Measurements from ENCODE around the gene TUT4.

The TUT4 gene, protein sequence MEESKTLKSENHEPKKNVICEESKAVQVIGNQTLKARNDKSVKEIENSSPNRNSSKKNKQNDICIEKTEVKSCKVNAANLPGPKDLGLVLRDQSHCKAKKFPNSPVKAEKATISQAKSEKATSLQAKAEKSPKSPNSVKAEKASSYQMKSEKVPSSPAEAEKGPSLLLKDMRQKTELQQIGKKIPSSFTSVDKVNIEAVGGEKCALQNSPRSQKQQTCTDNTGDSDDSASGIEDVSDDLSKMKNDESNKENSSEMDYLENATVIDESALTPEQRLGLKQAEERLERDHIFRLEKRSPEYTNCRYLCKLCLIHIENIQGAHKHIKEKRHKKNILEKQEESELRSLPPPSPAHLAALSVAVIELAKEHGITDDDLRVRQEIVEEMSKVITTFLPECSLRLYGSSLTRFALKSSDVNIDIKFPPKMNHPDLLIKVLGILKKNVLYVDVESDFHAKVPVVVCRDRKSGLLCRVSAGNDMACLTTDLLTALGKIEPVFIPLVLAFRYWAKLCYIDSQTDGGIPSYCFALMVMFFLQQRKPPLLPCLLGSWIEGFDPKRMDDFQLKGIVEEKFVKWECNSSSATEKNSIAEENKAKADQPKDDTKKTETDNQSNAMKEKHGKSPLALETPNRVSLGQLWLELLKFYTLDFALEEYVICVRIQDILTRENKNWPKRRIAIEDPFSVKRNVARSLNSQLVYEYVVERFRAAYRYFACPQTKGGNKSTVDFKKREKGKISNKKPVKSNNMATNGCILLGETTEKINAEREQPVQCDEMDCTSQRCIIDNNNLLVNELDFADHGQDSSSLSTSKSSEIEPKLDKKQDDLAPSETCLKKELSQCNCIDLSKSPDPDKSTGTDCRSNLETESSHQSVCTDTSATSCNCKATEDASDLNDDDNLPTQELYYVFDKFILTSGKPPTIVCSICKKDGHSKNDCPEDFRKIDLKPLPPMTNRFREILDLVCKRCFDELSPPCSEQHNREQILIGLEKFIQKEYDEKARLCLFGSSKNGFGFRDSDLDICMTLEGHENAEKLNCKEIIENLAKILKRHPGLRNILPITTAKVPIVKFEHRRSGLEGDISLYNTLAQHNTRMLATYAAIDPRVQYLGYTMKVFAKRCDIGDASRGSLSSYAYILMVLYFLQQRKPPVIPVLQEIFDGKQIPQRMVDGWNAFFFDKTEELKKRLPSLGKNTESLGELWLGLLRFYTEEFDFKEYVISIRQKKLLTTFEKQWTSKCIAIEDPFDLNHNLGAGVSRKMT (N-terminal part only)

DNA sequence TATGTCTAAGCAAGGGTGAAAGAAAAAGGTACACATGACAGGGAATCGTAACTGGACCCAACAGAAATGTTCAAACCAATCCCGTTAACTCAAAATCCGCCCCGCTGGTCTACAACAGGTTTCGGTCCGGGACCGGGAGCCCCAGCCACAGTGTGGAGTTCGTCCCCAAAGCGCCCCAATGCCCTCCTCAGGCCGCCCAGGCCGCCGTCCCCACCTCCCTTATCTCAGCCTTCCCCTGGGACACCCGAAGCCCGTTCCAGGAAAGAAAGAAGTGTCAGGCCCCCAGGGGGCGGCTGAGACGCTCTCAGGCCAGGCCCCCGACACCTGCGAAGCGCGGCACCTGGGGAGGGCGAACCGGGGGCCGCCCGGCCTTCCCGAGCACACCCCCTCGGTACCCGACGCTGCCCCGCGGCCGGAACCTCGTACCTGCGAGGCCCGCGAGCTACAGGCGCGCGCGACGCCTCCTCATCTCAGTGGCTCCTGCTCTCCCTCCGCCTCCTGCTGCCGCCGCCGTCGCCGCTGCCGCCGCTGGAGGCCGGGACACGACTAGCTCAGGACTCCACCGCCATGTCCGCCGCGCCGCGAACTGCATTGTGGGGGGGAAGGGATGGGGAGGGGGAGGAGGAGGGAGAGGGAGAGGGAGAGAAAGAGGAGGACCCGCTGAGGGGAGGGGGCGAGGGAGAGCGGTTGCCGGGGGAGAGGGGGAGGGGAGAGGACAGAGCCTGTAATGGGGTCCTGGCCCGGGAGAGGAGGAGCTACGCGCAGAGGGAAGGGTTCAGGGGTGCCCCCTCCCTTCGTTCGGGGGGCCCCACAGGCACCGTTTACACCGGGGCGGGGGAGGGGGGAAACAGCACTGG, at the start of gene TUT4:
TSS of gene TUT4 (minus strand) at position 588 of the 857 bp plus-strand sequence. CDS start 26,812 bp downstream, outside the sequence.
- TF ChIP-seq, protein P1, sequence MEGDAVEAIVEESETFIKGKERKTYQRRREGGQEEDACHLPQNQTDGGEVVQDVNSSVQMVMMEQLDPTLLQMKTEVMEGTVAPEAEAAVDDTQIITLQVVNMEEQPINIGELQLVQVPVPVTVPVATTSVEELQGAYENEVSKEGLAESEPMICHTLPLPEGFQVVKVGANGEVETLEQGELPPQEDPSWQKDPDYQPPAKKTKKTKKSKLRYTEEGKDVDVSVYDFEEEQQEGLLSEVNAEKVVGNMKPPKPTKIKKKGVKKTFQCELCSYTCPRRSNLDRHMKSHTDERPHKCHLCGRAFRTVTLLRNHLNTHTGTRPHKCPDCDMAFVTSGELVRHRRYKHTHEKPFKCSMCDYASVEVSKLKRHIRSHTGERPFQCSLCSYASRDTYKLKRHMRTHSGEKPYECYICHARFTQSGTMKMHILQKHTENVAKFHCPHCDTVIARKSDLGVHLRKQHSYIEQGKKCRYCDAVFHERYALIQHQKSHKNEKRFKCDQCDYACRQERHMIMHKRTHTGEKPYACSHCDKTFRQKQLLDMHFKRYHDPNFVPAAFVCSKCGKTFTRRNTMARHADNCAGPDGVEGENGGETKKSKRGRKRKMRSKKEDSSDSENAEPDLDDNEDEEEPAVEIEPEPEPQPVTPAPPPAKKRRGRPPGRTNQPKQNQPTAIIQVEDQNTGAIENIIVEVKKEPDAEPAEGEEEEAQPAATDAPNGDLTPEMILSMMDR (IDR thresholded peaks at IDR 0.05; ENCODE audit: borderline replicate concordance, control extremely low read depth, extremely low read depth, insufficient read depth, missing control alignments) = no peak
- in situ Hi-C loops (cut with MboI; ENCODE audit: low sequenced_read_pairs, unreplicated experiment) = no loop called here
- DNase-seq (ENCODE audit: low spot score) = peak; percentile 77

DNA sequence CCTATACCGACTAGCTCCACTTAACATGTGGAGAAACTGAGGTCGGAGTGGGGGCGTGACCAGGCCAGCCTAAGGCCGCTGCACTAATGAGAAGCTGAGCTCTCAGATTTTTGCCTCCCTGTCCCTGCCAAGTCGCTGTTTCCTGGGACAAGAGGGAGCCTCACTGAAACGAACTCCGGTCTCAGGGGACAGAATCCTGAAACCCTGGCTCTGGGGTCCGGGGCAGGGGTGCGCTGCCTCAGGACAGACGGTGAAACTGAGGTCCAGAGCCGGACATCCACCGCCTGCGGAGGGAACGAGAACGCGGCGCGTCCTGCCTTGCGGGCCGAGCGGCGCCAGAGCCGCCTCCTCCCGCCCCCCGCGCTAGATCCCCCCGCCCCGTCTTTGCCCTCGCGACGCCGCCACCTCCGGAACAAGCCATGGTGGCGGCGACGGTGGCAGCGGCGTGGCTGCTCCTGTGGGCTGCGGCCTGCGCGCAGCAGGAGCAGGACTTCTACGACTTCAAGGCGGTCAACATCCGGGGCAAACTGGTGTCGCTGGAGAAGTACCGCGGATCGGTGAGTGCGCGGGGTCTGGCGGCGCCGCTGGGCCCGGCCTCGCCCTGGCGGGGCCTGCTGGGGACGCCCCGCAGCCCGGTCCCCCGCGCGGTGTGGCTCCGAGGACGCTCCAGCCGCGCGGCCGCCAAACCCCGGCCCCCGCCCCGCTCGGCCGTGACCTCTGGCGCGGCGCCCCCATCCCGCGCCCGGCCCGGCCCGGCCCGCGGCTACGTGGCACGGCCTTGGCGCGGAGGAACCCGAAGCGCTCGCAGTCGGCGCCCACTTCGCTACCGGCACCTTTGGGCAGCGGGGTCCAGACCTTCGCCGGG, 49.3 kb upstream of the TUT4 start, which contains the start of gene GPX7:
TSS of gene GPX7 (plus strand) at position 381 of the 865 bp plus-strand sequence. CDS start at position 420, 39 bp downstream.
- peak; percentile 74 for DNase-seq (ENCODE audit: low spot score)
- in situ Hi-C loops (cut with MboI; ENCODE audit: low sequenced_read_pairs, unreplicated experiment) = no loop called here
- TF ChIP-seq, protein P1 (IDR thresholded peaks at IDR 0.05; ENCODE audit: borderline replicate concordance, control extremely low read depth, extremely low read depth, insufficient read depth, missing control alignments) = no peak

DNA sequence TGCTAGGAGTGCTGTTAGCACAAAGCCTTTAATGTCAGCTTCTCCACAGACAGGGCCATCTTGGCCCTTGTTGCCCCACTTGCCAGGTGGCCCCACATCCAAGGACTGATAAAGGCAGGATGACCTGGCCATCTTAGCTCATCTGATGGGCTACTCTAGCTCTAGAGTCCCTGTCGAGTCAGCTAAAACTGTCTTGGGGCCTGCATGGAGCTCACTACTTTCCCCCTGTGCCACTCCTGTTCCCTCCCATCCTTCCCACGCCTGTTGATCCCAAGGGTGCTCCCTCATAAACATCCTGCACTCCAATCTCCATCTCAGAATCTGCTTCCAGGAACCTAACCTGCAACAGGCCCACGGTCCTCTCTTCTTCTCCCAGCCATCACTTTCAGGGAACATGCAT, 48.6 kb upstream of the TUT4 start:
- in situ Hi-C loops (cut with MboI; ENCODE audit: low sequenced_read_pairs, unreplicated experiment) = no loop called here

DNA sequence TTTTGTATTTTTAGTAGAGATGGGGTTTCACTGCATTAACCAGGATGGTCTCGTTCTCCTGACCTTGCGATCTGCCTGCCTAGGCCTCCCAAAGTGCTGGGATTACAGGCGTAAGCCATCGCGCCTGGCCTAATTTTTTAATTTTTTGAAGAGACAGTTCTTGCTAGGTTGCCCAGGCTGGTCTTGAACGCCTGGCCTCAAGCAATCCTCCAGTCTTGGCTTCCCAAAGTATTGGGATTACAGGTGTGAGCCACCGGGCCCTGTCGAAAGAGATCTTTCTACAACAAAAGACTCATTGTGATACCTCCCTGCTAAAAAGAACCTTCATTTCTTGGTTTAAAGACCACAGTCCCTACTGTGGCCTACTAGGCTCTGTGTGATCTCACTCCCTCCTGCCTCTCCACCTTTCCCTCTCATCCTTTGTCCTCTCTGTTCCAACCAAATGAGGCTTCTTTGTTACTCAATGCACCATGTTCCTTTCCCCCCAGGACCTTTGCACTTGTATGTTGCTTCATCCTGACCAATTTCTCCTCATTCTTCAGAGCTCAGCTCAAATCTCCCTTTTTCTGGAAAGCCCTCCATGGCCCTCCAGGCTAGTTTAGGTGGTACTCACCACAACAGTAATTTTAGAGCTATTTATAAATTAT, 47.8 kb upstream of the TUT4 start:
- TF ChIP-seq, protein P1 (IDR thresholded peaks at IDR 0.05; ENCODE audit: borderline replicate concordance, control extremely low read depth, extremely low read depth, insufficient read depth, missing control alignments) = no peak
- in situ Hi-C loops (cut with MboI; ENCODE audit: low sequenced_read_pairs, unreplicated experiment) = no loop called here

More for the DNA sequence above, 48.6 kb upstream of the TUT4 start:
- no peak for DNase-seq (ENCODE audit: low spot score)
- TF ChIP-seq, protein P1 (IDR thresholded peaks at IDR 0.05; ENCODE audit: borderline replicate concordance, control extremely low read depth, extremely low read depth, insufficient read depth, missing control alignments) = no peak

DNA sequence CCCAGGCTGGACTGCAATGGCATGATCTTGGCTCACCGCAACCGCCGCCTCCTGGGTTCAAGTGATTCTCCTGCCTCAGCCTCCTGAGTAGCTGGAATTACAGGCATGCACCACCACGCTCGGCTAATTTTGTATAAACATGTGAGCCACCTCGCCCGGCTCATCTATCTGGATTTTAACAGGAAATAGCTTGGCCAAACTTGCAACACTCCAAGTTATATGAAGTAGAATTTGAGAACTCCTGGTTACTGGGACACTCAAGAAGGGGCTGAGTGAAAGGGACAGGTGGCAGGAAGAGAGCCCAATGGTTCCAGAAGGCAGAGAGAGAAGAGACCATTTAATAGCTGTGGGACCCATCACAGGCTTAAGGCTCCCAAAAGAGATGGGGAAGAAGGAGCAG, 46.3 kb upstream of the TUT4 start:
- DNase-seq (ENCODE audit: low spot score) = no peak
- TF ChIP-seq, protein P1 (IDR thresholded peaks at IDR 0.05; ENCODE audit: borderline replicate concordance, control extremely low read depth, extremely low read depth, insufficient read depth, missing control alignments) = no peak
- in situ Hi-C loops (cut with MboI; ENCODE audit: low sequenced_read_pairs, unreplicated experiment) = no loop called here

More for the DNA sequence above, 47.8 kb upstream of the TUT4 start:
- no peak for DNase-seq (ENCODE audit: low spot score)

All from GM13976 (cell line).